ACC112 (cell line): ENCODE data around the gene CST11.

Experiments
- H2AFZ ChIP-seq: fragments of 200-600 bp; sonication (generic); one replicate; pipeline ENCODE4 v1.6.0; 2017; ENCODE audit warnings: antibody characterized with exemption, low read length; ENCODE audit not compliant: unreplicated experiment
- H3K27ac ChIP-seq: fragments of 200-600 bp; sonication (generic); 2 replicates; pipeline ENCODE4 v1.5.1; 2014; ENCODE audit warnings: low read depth, mild to moderate bottlenecking, antibody characterized with exemption, low read length, moderate library complexity
- H3K27me3 ChIP-seq: fragments of 200-600 bp; sonication (generic); 2 replicates; pipeline ENCODE4 v1.6.1; 2014; ENCODE audit warnings: mild to moderate bottlenecking, antibody characterized with exemption, low read length, moderate library complexity, mixed read lengths; ENCODE audit not compliant: insufficient read depth
- H3K36me3 ChIP-seq: fragments of 200-600 bp; sonication (generic); 2 replicates; pipeline ENCODE4 v1.6.1; 2016; ENCODE audit warnings: mild to moderate bottlenecking, antibody characterized with exemption, low read length, moderate library complexity, mixed read lengths; ENCODE audit not compliant: insufficient read depth
- H3K4me1 ChIP-seq: fragments of 200-600 bp; sonication (generic); one replicate; pipeline ENCODE4 v1.6.1; 2016; ENCODE audit warnings: low read length, mixed read lengths; ENCODE audit not compliant: insufficient read depth, unreplicated experiment, control insufficient read depth
- H3K4me3 ChIP-seq: fragments of 200-600 bp; sonication (generic); 2 replicates; pipeline ENCODE4 v1.5.1; 2014; ENCODE audit warnings: mild to moderate bottlenecking, low read depth, low read length
- H3K79me2 ChIP-seq: fragments of 200-600 bp; sonication (generic); one replicate; pipeline ENCODE4 v1.6.0; 2016; ENCODE audit warnings: low read length; ENCODE audit not compliant: control insufficient read depth, unreplicated experiment, insufficient read depth

Gene CST11, protein sequence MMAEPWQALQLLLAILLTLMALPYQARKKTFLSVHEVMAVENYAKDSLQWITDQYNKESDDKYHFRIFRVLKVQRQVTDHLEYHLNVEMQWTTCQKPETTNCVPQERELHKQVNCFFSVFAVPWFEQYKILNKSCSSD

DNA sequence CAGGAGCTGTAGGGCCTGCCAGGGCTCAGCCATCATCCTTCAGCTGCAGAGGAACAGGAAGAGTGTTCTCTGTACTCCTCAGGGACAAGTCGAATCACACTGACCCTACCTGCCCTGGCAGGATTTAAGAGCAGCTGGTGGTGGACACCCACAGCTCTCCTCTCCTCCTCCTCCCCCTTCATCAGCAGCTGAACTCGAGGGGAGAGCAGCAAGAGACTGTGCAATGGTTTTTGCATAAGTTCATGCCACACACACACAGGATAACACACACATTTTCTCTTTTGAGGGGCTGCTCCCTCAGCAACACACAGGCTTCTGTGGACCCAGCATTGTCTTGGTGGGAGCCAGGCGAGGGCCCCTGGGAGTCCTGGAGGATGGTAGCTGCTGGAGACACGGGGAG, at the start of gene CST11:
Gene CST11, minus strand, starts transcription at position 101 of the 400 bp plus-strand sequence. Its CDS starts 65 bp downstream, at position 36.
- no peaks in the 10 kb centered on the region for H3K79me2 ChIP-seq
- no peak within 1 kb of the TSS for H3K27ac ChIP-seq
- H3K4me3 ChIP-seq: no peak within 1 kb of the TSS
- H2AFZ ChIP-seq: no peak within 1 kb of the TSS
- no peaks in the 10 kb centered on the region for H3K4me1 ChIP-seq
- peaks cover 24% of the 10 kb centered on the region; the same call in 1 of the 2 replicates for H3K27me3 ChIP-seq
- H3K36me3 ChIP-seq: no peaks in the 10 kb centered on the region

DNA sequence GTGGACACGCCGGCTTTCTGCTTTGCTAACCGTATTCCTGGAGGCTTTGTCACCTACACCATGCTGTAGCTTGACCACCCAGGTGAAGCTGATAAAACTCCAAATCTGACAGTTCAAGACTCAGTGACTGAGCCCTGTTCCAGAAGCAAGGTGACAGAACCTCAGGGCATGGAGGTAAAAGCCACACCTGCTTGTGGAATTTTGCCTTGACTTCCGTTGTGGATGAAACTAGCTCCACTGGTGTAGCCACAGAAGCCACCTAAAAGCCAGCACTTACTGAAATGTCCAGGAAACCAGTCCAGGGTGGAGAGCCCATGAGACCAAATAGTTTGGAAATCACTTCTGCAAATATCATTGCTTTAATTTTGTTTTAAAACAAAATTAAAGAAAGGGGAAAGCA, 49.2 kb upstream of the CST11 start:
- Histone ChIP-seq H3K27ac (no peak overlapping the region), H3K4me1 (no peaks in the 10 kb centered on the region), H3K4me3 (no peak overlapping the region), H2AFZ (no peak overlapping the region), H3K27me3 (peaks cover 44% of the 10 kb centered on the region), H3K79me2 (no peaks in the 10 kb centered on the region), H3K36me3 (no peaks in the 10 kb centered on the region)

DNA sequence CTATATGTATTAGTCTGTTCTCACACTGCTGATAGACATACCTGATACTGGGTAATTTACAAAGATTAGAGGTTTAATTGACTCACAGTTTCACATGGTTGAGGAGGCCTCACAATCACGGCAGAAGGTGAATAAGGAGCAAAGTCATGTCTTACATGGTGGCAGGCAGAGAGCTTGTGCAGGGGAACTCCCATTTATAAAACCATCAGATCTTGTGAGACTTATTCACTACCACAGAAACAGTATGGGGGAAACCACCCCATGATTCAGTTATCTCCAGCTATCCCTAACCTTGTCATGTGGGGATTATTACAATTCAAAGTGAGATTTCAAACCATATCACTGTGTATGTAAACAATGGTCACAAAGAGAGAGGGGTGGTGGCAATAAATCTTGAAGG, 44.9 kb upstream of the CST11 start:
- H3K79me2 ChIP-seq: no peaks in the 10 kb centered on the region
- H2AFZ ChIP-seq: no peak overlapping the region
- H3K4me3 ChIP-seq: no peak overlapping the region
- peaks cover 33% of the 10 kb centered on the region; the same call in 1 of the 2 replicates for H3K27me3 ChIP-seq
- H3K27ac ChIP-seq: no peak overlapping the region
- no peaks in the 10 kb centered on the region for H3K36me3 ChIP-seq
- no peaks in the 10 kb centered on the region for H3K4me1 ChIP-seq

DNA sequence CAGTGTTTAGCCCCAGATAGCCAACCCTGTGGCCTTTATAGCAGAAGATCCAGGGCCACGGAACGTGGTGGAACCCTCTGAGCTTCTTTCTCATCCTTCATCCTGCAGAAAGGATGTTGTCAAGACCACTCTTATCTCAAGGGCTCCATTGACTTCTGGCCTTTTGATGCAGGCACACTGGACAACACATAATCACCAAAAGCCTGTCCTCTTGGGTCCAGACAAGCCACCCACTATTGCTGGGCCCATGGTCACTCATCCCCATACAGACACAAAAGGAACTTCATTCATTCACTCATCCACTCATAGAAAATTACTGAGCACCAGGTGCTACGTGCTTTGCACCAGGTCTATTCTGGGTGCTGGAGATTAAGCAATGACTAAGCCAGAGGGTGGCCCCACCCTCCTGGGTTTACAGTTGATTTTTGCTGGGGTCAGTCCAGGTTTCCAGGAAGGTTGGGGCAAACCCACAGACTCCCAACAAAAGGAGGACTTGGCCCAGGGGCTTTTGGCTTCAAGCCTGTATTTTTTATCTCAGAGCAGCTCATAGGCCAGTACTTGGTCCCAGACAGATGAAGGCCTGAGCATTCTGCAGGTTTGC, 40.6 kb upstream of the CST11 start:
- Histone ChIP-seq H3K27me3 (peaks cover 17% of the 10 kb centered on the region; the same call in 1 of the 2 replicates), H3K36me3 (no peaks in the 10 kb centered on the region), H3K4me1 (no peaks in the 10 kb centered on the region), H3K27ac (no peak overlapping the region), H3K4me3 (no peak overlapping the region), H3K79me2 (no peaks in the 10 kb centered on the region), H2AFZ (no peak overlapping the region)

DNA sequence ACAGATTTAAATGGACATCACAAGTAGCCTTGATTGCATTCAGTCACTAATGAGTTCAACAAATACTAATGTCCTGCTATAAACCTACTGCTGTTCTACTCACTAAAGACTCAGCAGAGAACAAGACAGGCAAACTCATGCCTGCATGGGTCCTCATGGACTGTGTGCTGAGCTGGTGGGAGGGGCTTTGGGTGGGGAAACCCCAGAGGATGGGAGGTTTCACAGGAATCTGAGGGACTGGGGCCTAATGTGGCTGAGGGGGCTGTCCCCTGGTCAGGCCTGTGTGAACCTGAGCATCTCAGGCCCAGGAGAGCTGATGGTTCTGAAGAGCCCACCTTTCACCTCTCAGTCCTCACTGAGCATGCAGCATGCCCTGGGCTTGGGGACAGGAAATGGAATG, 39.6 kb upstream of the CST11 start:
- no peak overlapping the region for H3K27ac ChIP-seq
- no peak overlapping the region for H2AFZ ChIP-seq

DNA sequence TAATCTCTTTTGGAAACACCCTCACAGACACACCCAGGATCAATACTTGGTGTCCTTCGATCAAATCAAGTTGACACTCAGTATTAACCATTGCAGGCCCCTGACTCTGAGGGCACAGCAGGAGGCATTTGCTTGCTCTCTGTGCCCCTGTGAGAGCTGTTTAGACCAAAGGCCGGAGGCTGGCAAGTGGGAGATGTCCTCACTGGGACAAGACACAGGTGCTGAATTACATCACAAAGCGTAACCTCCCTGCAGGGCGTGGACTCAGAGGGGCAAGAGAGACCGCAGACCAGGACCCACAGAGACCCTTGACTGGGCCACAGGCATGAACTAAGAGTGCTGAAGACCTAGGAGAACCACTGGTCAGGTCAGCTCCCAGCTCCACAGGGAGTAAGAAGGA, 38.1 kb upstream of the CST11 start, which contains the start of gene CST8:
Gene CST8, plus strand, starts transcription at position 301 of the 400 bp plus-strand sequence. CDS start 551 bp downstream, outside the sequence.
- Histone ChIP-seq H2AFZ (no peak within 1 kb of the TSS), H3K27ac (no peak within 1 kb of the TSS), H3K36me3 (no peaks in the 10 kb centered on the region), H3K27me3 (peaks cover 17% of the 10 kb centered on the region), H3K79me2 (no peaks in the 10 kb centered on the region), H3K4me3 (no peak within 1 kb of the TSS), H3K4me1 (no peaks in the 10 kb centered on the region)

More for the DNA sequence above, 39.6 kb upstream of the CST11 start:
- Histone ChIP-seq H3K27me3 (peaks cover 20% of the 10 kb centered on the region; the same call in 1 of the 2 replicates), H3K36me3 (no peaks in the 10 kb centered on the region), H3K79me2 (no peaks in the 10 kb centered on the region), H3K4me3 (no peak overlapping the region), H3K4me1 (no peaks in the 10 kb centered on the region)

DNA sequence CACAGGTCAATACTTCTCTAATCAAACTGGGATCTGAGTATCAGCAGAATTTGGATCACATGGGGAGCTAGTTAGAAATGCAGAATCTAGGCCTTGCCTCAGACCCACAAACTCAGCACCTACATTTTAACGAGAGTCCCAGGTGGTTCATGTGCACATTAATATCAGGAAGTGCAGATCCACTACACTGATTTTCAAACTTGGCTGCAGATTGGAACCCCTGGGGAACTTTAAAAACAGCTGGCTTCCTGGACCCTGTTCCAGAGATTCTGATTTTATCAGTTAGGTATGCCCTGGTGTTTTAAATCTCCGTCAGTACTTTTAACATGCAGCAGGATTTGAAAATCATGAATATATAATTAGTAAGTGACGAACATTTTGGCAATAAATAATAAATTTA, 36.3 kb upstream of the CST11 start:
- H3K4me1 ChIP-seq: no peaks in the 10 kb centered on the region
- H3K36me3 ChIP-seq: no peaks in the 10 kb centered on the region
- H3K79me2 ChIP-seq: no peaks in the 10 kb centered on the region
- H3K27me3 ChIP-seq: peaks cover 27% of the 10 kb centered on the region
- no peak overlapping the region for H3K4me3 ChIP-seq
- no peak overlapping the region for H2AFZ ChIP-seq
- H3K27ac ChIP-seq: no peak overlapping the region

DNA sequence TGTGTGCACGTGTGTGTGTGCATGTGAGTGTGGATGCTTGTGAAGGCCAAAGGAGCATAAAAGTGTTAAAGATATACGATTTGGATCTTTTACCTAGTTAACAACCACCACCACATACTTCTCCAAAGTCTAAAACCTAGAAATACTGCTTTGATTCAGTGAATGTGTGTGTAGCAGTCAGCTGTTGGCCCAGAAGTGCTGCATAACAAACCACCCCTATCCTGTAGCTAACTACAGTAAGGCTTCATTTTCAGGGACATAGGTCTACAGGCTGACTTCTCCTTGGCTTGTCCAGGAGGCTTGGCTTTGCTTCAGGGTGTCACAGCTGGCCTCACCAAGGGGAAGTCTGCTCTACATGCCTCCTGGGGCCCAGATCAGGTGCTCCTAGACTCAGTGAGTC, 35.8 kb upstream of the CST11 start:
- Histone ChIP-seq H3K27ac (no peak overlapping the region), H3K4me1 (no peaks in the 10 kb centered on the region), H3K79me2 (no peaks in the 10 kb centered on the region), H3K36me3 (no peaks in the 10 kb centered on the region), H3K4me3 (no peak overlapping the region), H2AFZ (no peak overlapping the region), H3K27me3 (peaks cover 27% of the 10 kb centered on the region)

DNA sequence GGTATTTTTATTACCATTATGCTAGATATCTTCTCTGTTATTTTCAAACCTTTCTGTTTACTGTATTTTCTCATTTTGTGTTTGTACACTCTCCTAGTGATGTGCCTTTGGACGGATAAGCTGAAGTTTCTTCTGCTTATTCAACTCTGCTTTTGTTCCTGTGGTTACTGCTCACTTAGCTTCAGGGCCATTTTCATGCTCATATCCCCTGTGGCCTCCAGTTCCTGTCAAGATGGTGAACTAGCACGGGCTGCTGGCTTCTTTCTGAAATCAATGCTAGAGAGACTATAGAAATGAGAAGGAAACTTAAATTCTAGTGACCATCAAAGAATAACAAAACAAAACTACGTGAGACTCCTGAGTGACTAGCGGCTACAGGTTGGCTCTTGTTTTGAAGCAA, 31.4 kb upstream of the CST11 start:
- H3K79me2 ChIP-seq: no peaks in the 10 kb centered on the region
- no peaks in the 10 kb centered on the region for H3K4me1 ChIP-seq
- H3K36me3 ChIP-seq: no peaks in the 10 kb centered on the region
- peaks cover 53% of the 10 kb centered on the region for H3K27me3 ChIP-seq
- no peak overlapping the region for H2AFZ ChIP-seq
- no peak overlapping the region for H3K27ac ChIP-seq
- no peak overlapping the region for H3K4me3 ChIP-seq

DNA sequence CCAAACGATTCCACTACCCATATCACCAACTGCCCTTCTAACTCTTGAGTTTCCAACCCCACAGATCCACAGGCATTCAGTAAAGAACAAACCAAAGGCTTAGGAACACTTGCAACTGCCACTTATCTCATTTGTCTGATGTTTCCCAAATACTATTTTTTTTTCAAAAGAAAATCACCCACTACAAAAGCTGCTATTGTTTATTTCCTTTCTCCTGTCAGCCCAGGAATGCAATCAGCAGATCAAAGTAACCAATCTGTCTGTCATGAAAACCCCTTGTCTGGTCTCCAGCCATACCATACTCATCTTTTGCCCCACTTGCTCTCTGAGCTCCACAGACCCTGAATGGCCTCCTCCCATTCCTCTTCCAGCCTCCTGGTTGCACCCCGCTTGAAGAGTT, 29.5 kb upstream of the CST11 start:
- H3K4me1 ChIP-seq: no peaks in the 10 kb centered on the region
- H3K27me3 ChIP-seq: peaks cover 44% of the 10 kb centered on the region
- no peak overlapping the region for H3K27ac ChIP-seq
- no peak overlapping the region for H2AFZ ChIP-seq
- H3K36me3 ChIP-seq: no peaks in the 10 kb centered on the region
- H3K79me2 ChIP-seq: no peaks in the 10 kb centered on the region
- H3K4me3 ChIP-seq: no peak overlapping the region

DNA sequence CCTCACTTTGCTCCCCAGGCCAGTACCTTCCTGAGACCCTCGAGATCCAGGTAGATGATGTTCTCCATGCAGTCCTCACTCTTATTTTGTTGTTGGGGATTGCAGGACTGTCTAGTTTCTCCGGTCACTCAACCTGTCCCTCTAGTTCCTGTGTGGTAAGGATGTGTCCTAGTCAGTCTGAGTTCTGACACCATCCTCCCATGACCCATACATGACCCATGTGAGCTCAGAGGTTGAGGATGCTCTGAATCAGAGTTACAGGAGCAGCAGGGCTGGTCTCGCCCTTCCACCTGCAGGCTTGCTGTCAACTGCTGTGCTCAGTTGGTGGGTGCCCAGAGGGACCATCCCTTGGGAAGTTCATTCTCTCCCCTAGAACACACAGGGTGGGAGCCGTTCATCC, 26.4 kb upstream of the CST11 start:
- H3K79me2 ChIP-seq: no peaks in the 10 kb centered on the region
- H3K4me3 ChIP-seq: no peak overlapping the region
- no peak overlapping the region for H3K27ac ChIP-seq

More for the DNA sequence above, 26.4 kb upstream of the CST11 start:
- no peaks in the 10 kb centered on the region for H3K36me3 ChIP-seq
- H3K27me3 ChIP-seq: peaks cover 32% of the 10 kb centered on the region
- no peak overlapping the region for H2AFZ ChIP-seq
- H3K4me1 ChIP-seq: no peaks in the 10 kb centered on the region
